Stimulated activated CD8-positive, alpha-beta memory T cell treated with anti-CD3 and anti-CD28 coated beads, Interleukin-7, amount 100 ng/mL, for 24 hours (primary cell): ENCODE results near the gene SLC9A7.

Source experiments
- DNase-seq: peaks from one replicate; pipeline ENCODE4 v3.0.0-alpha.2; 2020; ENCODE audit warnings: low read depth

The SLC9A7 gene

GRCh38 chrX:46602468-46603102 is 156.3 kb downstream of the SLC9A7 start:
- DNase-seq = no peak

- DNase-seq = no peak
Observed at GRCh38 chrX:46601283-46601682, 157.6 kb downstream of the SLC9A7 start.

GRCh38 chrX:46599051-46599560 is 159.8 kb downstream of the SLC9A7 start:
- no peak for DNase-seq

GRCh38 chrX:46597771-46598170 is 161.1 kb downstream of the SLC9A7 start:
- DNase-seq = no peak

- DNase-seq = no peak
Observed at GRCh38 chrX:46597208-46597607, 161.7 kb downstream of the SLC9A7 start.

GRCh38 chrX:46595084-46595483 is 163.8 kb downstream of the SLC9A7 start:
- no peak for DNase-seq

- no peak for DNase-seq
Observed at GRCh38 chrX:46589977-46590723, 168.8 kb downstream of the SLC9A7 start.

GRCh38 chrX:46588263-46588662 is 170.7 kb downstream of the SLC9A7 start:
- no peak for DNase-seq

GRCh38 chrX:46587753-46588171 is 171.2 kb downstream of the SLC9A7 start:
- no peak for DNase-seq

GRCh38 chrX:46587158-46587557 is 171.8 kb downstream of the SLC9A7 start:
- DNase-seq = no peak

GRCh38 chrX:46584736-46585135 is 174.2 kb downstream of the SLC9A7 start:
- DNase-seq = no peak

- no peak for DNase-seq
Observed at GRCh38 chrX:46582966-46583365, 176.0 kb downstream of the SLC9A7 start.

GRCh38 chrX:46582325-46582724 is 176.6 kb downstream of the SLC9A7 start:
- DNase-seq = no peak

GRCh38 chrX:46580613-46581012 is 178.3 kb downstream of the SLC9A7 start:
- no peak for DNase-seq

- no peak for DNase-seq
Observed at GRCh38 chrX:46579250-46579649, 179.7 kb downstream of the SLC9A7 start.

GRCh38 chrX:46577221-46578005 is 181.5 kb downstream of the SLC9A7 start:
- DNase-seq = no peak

- no peak for DNase-seq
Observed at GRCh38 chrX:46576458-46576857, 182.5 kb downstream of the SLC9A7 start.

- no peak for DNase-seq
Observed at GRCh38 chrX:46575991-46576392, 182.9 kb downstream of the SLC9A7 start.

GRCh38 chrX:46575586-46575985 is 183.3 kb downstream of the SLC9A7 start:
- DNase-seq = no peak

- no peak for DNase-seq
Observed at GRCh38 chrX:46574774-46575381, 184.0 kb downstream of the SLC9A7 start.

- DNase-seq = no peak
Observed at GRCh38 chrX:46573892-46574773, 184.8 kb downstream of the SLC9A7 start.
